Endothelial cell (in vitro differentiated cells): Measurements from ENCODE around the gene RNF212. TPM values are rescaled to one million over a fixed set of nuclear protein-coding genes. Genes with fewer than 3 reads are reported as not detected.

Experiments used
- DNase-seq: peaks from one replicate; pipeline ENCODE4 v3.0.0; 2021; ENCODE audit warnings: low spot score
- H3K27ac Mint-ChIP-seq: one replicate; pipeline ENCODE4 v1.8.0; 2021; ENCODE audit warnings: mixed read lengths, inconsistent platforms; ENCODE audit not compliant: unreplicated experiment
- H3K27me3 Mint-ChIP-seq: one replicate; pipeline ENCODE4 v1.8.0; 2021; ENCODE audit warnings: mild to moderate bottlenecking, moderate library complexity, mixed read lengths, inconsistent platforms; ENCODE audit not compliant: unreplicated experiment
- H3K36me3 Mint-ChIP-seq: one replicate; pipeline ENCODE4 v1.8.0; 2021; ENCODE audit warnings: mild to moderate bottlenecking, low read depth, mixed read lengths, inconsistent platforms; ENCODE audit not compliant: unreplicated experiment
- H3K4me1 Mint-ChIP-seq: one replicate; pipeline ENCODE4 v1.8.0; 2021; ENCODE audit warnings: mild to moderate bottlenecking, mixed read lengths, inconsistent platforms; ENCODE audit not compliant: unreplicated experiment
- H3K4me3 Mint-ChIP-seq: one replicate; pipeline ENCODE4 v1.8.0; 2021; ENCODE audit warnings: mild to moderate bottlenecking, mixed read lengths, inconsistent platforms; ENCODE audit not compliant: unreplicated experiment
- H3K9me3 Mint-ChIP-seq: one replicate; pipeline ENCODE4 v1.8.0; 2021; ENCODE audit warnings: mixed read lengths, inconsistent platforms; ENCODE audit not compliant: unreplicated experiment
- CTCF ChIP-seq: fragments of 200-600 bp; sonication (generic); IDR thresholded peaks from one replicate; pipeline ENCODE4 v1.5.0; 2021; ENCODE audit warnings: antibody characterized with exemption; ENCODE audit not compliant: unreplicated experiment
- total RNA-seq: library from RNA; stranded (reverse); fragmentation: NEBNext Ultra II Directional; extraction: Animal tissue kit (Norgen Biotek cat#: 25700); gene quantifications from one replicate; pipeline ENCODE4 v1.2.1, GENCODE V29; 2021; ENCODE audit not compliant: unreplicated experiment

The RNF212 gene
- total RNA-seq, 1 donor from 2014 or later: 3.3 TPM

GRCh38 chr4:1096841-1097240 is 16.5 kb downstream of the RNF212 start:
- Mint-ChIP-seq H3K36me3 (no peaks in the 10 kb centered on the region), H3K9me3 (no peaks in the 10 kb centered on the region), H3K27me3 (peaks cover 3% of the 10 kb centered on the region), H3K27ac (no peak overlapping the region), H3K4me1 (peaks cover 3% of the 10 kb centered on the region), H3K4me3 (no peak overlapping the region)
- no peak for DNase-seq
- TF ChIP-seq CTCF: no peak

- Mint-ChIP-seq H3K27me3 (peaks cover 5% of the 10 kb centered on the region), H3K9me3 (peaks cover 5% of the 10 kb centered on the region), H3K27ac (no peak overlapping the region), H3K4me3 (no peak overlapping the region), H3K36me3 (peaks cover 5% of the 10 kb centered on the region), H3K4me1 (peaks cover 3% of the 10 kb centered on the region)
- DNase-seq: no peak
- no peak for TF ChIP-seq CTCF
Observed at GRCh38 chr4:1094336-1094690, 19.1 kb downstream of the RNF212 start.

GRCh38 chr4:1093391-1094335 is 19.7 kb downstream of the RNF212 start:
- no peak overlapping the region for H3K4me3 Mint-ChIP-seq
- H3K4me1 Mint-ChIP-seq: peaks cover 3% of the 10 kb centered on the region
- H3K27me3 Mint-ChIP-seq: peaks cover 5% of the 10 kb centered on the region
- peaks cover 5% of the 10 kb centered on the region for H3K9me3 Mint-ChIP-seq
- no peak for TF ChIP-seq CTCF
- DNase-seq: no peak
- no peak overlapping the region for H3K27ac Mint-ChIP-seq
- H3K36me3 Mint-ChIP-seq: peaks cover 7% of the 10 kb centered on the region

GRCh38 chr4:1092983-1093361 is 20.4 kb downstream of the RNF212 start:
- H3K4me3 Mint-ChIP-seq: no peak overlapping the region
- peaks cover 3% of the 10 kb centered on the region for H3K4me1 Mint-ChIP-seq
- no peak overlapping the region for H3K27ac Mint-ChIP-seq
- TF ChIP-seq CTCF: no peak
- peaks cover 10% of the 10 kb centered on the region for H3K9me3 Mint-ChIP-seq
- H3K36me3 Mint-ChIP-seq: peaks cover 12% of the 10 kb centered on the region
- H3K27me3 Mint-ChIP-seq: peaks cover 5% of the 10 kb centered on the region
- DNase-seq: no peak
